HEK293T (cell line): ENCODE results near the gene ZDHHC22.
A peak's percentile ranks its signal among the peaks of the same experiment; 100 is the strongest.

Source experiments
- CTCF ChIA-PET: fragments of 350-600 bp; formaldehyde crosslinking; extraction: SDS; loops from one replicate; lab custom pipeline; 2021; ENCODE audit warnings: antibody characterized with exemption, inconsistent platforms; lab: Yijun Ruan, JAX
- POLR2A ChIA-PET: fragments of 350-600 bp; formaldehyde crosslinking; extraction: SDS; loops from one replicate; lab custom pipeline; 2020; ENCODE audit warnings: antibody characterized with exemption, inconsistent platforms; lab: Yijun Ruan, JAX
- DNase-seq: peaks from one replicate; pipeline ENCODE4 v3.0.0; 2012; ENCODE audit warnings: mixed read lengths; ENCODE audit errors: extremely low spot score
- ARNT ChIP-seq: fragments of 450-650 bp; IDR thresholded peaks from 2 replicates; pipeline ENCODE4 v1.6.1; 2017; ENCODE audit warnings: mild to moderate bottlenecking
- BHLHE40 ChIP-seq: fragments of 450-650 bp; IDR thresholded peaks from 2 replicates; pipeline ENCODE4 v1.6.1; 2016; ENCODE audit warnings: mild to moderate bottlenecking, moderate library complexity, borderline replicate concordance
- CTBP1 ChIP-seq: fragments of 450-650 bp; IDR thresholded peaks from 2 replicates; pipeline ENCODE4 v1.6.1; 2016; ENCODE audit warnings: borderline replicate concordance
- ELF4 ChIP-seq: fragments of 450-650 bp; IDR thresholded peaks from 2 replicates; pipeline ENCODE4 v1.6.1; 2017; ENCODE audit warnings: antibody characterized with exemption
- FOXA1 ChIP-seq: fragments of 450-650 bp; IDR thresholded peaks from 2 replicates; pipeline ENCODE4 v1.6.1; 2016; ENCODE audit warnings: mild to moderate bottlenecking
- FOXK2 ChIP-seq: fragments of 450-650 bp; IDR thresholded peaks from 2 replicates; pipeline ENCODE4 v1.6.1; 2016; ENCODE audit warnings: mild to moderate bottlenecking
- FOXM1 ChIP-seq: fragments of 450-650 bp; IDR thresholded peaks from 2 replicates; pipeline ENCODE4 v1.6.1; 2017; ENCODE audit warnings: mild to moderate bottlenecking, borderline replicate concordance
- HDGF ChIP-seq: fragments of 450-650 bp; IDR thresholded peaks from 2 replicates; pipeline ENCODE4 v1.6.1; 2017; ENCODE audit warnings: antibody characterized with exemption, borderline replicate concordance
- L3MBTL2 ChIP-seq: fragments of 450-650 bp; conservative IDR thresholded peaks from 2 replicates; pipeline ENCODE4 v1.6.1; 2016; ENCODE audit warnings: mild to moderate bottlenecking
- LEF1 ChIP-seq: fragments of 450-650 bp; IDR thresholded peaks from 2 replicates; pipeline ENCODE4 v1.6.1; 2017; ENCODE audit warnings: mild to moderate bottlenecking, borderline replicate concordance
- NFRKB ChIP-seq: fragments of 450-650 bp; IDR thresholded peaks from 2 replicates; pipeline ENCODE4 v1.6.1; 2016; ENCODE audit warnings: mild to moderate bottlenecking, moderate library complexity
- SP1 ChIP-seq: fragments of 450-650 bp; IDR thresholded peaks from 2 replicates; pipeline ENCODE4 v1.6.1; 2017
- SUZ12 ChIP-seq: fragments of 450-650 bp; IDR thresholded peaks from 2 replicates; pipeline ENCODE4 v1.6.1; 2016; ENCODE audit warnings: mild to moderate bottlenecking
- TARDBP ChIP-seq: fragments of 450-650 bp; IDR thresholded peaks from 2 replicates; pipeline ENCODE4 v1.6.1; 2016
- ZNF384 ChIP-seq: fragments of 450-650 bp; IDR thresholded peaks from 2 replicates; pipeline ENCODE4 v1.6.1; 2016
- TF ChIP-seq, protein P1 (sequence below): fragments of 450-650 bp; IDR thresholded peaks from 2 replicates; pipeline ENCODE4 v1.6.1; 2016

The ZDHHC22 gene

DNA sequence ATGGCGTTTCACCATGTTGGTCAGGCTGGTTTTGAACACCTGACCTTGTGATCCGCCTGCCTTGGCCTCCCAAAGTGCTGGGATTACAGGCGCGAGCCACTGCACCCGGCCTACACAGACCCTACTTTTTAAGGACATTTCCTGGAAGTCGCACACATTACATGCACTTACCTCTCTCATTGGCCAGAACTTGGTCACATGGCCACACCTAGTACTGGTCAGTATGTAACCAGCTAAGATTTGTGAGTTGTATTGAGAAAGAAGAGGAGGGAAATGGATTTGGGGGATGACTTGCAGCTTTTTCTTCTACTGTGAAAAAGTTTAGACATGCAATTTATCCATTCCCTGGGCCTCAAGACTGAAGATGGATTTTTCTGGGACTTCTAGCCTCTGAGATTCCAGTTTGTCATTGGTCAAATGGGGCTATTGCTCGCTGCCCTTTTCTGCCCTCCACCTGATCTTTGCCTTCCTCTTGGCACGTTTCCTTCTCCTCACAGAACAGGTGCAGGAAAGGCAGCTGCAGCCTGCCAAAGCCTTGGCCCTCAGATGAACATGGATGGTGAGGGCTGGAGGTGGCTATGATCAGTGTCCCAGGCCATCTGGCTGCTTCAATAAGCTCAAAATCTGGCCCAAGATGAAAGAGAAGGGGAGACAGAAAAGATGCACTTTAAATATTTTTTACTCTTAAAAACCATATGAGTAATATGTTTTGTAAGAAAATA is 7.1 kb upstream of the ZDHHC22 start:
- CTCF ChIA-PET = interaction anchor here (0.7 to 1.4 kb wide), 4 partner anchors 8 to 310 kb away, joined by 3 to 7 read pairs (median 3); no protein-coding TSS in a partner anchor
- no peak for TF ChIP-seq SUZ12
- POLR2A ChIA-PET = no interaction called here
- DNase-seq = no peak

DNA sequence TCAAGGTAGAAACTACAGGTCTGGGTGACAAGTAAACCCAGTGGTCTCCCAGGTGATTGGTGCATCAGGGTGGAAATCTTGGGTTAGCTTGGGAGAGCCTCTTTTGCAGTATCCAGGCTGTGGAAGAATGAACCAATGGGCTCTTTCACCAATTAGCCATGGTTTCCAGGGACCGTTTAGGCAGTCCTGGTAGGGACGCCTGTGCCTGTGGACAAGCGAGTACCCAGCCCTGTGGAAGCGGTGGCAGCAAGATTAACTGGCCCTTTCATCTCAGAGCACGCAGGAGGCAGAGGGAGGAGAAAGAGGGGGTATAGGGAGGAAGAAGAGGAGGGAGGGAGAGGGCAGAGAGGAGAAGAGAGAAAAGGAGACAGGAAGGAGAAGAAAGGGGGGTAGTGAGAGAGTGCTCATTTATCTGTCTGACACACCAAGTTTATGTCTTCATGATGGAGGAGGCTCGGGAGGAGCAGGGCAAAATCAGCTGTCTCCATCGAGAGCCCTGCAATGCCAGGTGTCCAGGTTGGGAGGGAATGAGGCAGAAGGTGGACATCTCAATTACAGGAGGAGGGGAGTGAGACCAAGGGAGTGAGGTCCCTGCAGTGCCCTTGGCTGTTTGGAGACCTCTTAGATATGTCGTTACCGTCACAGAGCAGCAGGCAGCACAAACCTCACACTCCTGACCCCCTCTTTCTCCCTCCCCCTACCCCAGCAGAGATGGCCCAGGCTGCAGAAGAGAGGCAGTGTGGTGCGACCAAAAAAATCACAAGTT is 4.6 kb upstream of the ZDHHC22 start:
- ChIA-PET POLR2A (no interaction called here), CTCF (interaction anchor here (0.6 to 0.7 kb wide), 2 partner anchors 76 to 169 kb away, joined by 3 read pairs; no protein-coding TSS in a partner anchor)
- no peak for DNase-seq
- TF ChIP-seq, protein P1, sequence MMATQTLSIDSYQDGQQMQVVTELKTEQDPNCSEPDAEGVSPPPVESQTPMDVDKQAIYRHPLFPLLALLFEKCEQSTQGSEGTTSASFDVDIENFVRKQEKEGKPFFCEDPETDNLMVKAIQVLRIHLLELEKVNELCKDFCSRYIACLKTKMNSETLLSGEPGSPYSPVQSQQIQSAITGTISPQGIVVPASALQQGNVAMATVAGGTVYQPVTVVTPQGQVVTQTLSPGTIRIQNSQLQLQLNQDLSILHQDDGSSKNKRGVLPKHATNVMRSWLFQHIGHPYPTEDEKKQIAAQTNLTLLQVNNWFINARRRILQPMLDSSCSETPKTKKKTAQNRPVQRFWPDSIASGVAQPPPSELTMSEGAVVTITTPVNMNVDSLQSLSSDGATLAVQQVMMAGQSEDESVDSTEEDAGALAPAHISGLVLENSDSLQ = no peak
- TF ChIP-seq SP1 (no peak), FOXM1 (no peak), HDGF (no peak), NFRKB (no peak), SUZ12 (no peak), LEF1 (no peak), ARNT (no peak), ZNF384 (no peak), FOXA1 (no peak), L3MBTL2 (no peak), BHLHE40 (no peak), FOXK2 (no peak)

DNA sequence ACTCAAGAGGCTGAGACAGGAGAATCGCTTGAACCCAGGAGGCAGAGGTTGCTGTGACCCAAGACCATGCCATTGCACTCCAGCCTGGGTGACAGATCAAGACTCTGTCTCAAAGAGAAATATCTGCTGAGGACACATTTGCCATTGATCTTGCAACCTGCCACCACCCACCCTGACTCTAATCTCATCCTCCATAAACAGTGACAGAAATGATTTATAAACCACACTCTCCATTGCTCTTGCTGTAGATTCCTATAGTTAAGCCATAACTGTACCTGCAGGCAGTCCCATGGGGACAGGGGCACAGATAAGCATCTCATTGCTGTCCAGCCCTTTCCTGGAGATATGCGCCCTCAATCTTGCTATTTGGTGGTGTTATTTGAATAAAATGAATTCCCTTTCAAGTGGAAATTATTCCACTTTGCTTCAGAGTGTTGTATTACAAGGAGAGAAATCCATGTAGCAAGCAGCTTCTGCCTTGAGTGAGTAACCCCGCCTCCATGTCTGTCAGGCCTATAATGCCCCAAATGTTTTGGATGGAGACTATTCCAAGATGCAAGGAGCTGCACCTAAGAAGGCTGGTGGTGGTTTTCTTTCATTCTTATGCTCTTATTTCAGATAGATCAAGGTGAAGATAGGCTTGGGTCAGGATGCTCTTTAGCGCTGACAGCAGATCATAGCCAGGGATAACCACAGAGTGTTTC is 3.0 kb upstream of the ZDHHC22 start:
- ChIA-PET POLR2A (no interaction called here), CTCF (interaction anchor here (0.6 to 2.6 kb wide), 3 partner anchors 46 to 171 kb away, joined by 3 to 9 read pairs (median 3); partner anchors contain the start of gene CIPC)
- no peak for DNase-seq
- TF ChIP-seq, protein P1 = peak; percentile 72
- TF ChIP-seq SUZ12 (no peak), LEF1 (no peak), FOXA1 (no peak)

DNA sequence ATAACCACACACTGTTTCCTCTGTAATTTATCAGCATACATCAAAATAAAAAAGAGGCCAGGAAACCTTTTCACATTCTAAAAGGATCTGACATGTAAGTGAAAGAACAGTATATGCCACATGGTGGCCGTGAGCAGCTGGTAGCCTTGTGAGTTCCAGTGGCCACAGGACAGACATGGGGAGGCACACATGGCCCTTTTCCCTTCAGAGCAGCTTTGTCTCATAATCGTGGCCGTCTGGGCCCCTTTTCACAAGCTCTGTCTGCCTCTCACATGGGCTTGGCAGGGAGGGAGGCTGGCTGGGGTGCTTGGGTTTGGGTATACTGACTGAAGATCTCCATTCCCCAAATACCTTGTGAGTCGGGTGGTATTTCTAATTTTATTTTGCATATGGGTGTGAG is 1.5 kb upstream of the ZDHHC22 start:
- no peak for DNase-seq
- ChIA-PET CTCF (interaction anchor here (0.5 to 4.7 kb wide), 7 partner anchors 9 to 270 kb away, joined by 3 to 39 read pairs (median 6); no protein-coding TSS in a partner anchor), POLR2A (interaction anchor here (0.6 to 2.1 kb wide), 3 partner anchors 8 to 327 kb away, joined by 3 to 7 read pairs (median 3); partner anchors contain the start of genes GSTZ1 and POMT2)
- TF ChIP-seq ELF4 (no peak), L3MBTL2 (no peak), FOXK2 (no peak), HDGF (no peak), TARDBP (no peak), FOXA1 (no peak), NFRKB (no peak), BHLHE40 (no peak), ZNF384 (no peak), SUZ12 (no peak), LEF1 (no peak), ARNT (no peak), CTBP1 (no peak), SP1 (no peak), FOXM1 (no peak)
- TF ChIP-seq, protein P1 = no peak

DNA sequence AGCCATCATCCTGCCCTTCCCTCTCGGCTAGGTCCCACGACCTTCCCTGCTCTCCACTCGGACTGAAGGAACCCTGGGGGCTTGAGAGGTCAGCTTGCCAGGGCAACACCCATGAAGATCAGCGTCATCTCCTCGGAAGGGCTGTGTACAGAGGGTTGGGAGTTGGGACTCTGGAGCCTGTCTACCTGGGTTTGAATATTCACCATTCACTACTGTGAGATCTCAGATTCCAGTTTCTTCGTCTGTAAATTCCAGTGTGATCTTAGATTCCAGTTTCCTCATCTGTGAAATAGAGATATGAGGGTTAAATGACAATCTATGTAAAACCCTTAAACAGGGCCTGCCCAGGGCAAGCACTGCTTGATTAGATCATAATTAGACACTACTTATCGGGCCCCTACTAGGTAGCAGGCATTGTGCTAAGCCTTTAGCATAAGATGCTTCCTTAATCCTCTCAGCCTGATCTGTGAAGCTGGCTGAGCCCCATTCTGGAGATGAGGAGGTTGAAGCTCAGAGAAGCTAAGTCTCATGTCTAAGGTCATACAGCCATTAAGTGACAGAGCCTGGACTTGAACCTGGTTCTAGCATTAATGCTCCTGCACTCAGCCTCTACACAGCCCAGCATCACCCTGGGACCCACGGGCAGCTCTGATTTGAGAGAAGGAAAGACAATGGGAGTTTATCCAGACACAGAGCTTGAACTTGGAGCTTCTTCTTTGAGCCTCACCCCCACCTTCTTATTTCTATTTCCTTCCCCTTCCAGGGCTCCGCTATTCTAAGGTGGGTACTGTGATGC is 612 bp upstream of the ZDHHC22 start:
- POLR2A ChIA-PET = interaction anchor here (0.6 to 2.1 kb wide), 7 partner anchors 7 to 328 kb away, joined by 3 to 7 read pairs (median 3); partner anchors contain the start of genes GSTZ1, POMT2 and TMEM63C
- CTCF ChIA-PET = interaction anchor here (0.6 to 4.7 kb wide), 9 partner anchors 8 to 269 kb away, joined by 3 to 39 read pairs (median 3); no protein-coding TSS in a partner anchor
- DNase-seq = no peak

More for the DNA sequence above, 612 bp upstream of the ZDHHC22 start:
- TF ChIP-seq ZNF384 (no peak), SUZ12 (no peak), ELF4 (no peak)
- TF ChIP-seq, protein P1 = no peak
